Myocyte (in vitro differentiated cells): ENCODE measurements around the gene TSPAN1. TPM values are rescaled to one million over a fixed set of nuclear protein-coding genes. Genes with fewer than 3 reads are reported as not detected.

Source experiments
- DNase-seq: peaks from one replicate; pipeline ENCODE4 v3.0.0-alpha.2; 2012; ENCODE audit warnings: low read depth
- total RNA-seq: library from RNA; depleted of rRNA; stranded (reverse); fragments of >200 nt; gene quantifications from 2 replicates; pipeline ENCODE4 v1.2.3, GENCODE V29; 2014

The TSPAN1 gene
- total RNA-seq, 1 donor from 2014 or later, result 2.5 TPM

GRCh38 chr1:46186076-46186475 lies 11.2 kb downstream of the TSPAN1 start:
- no peak for DNase-seq

GRCh38 chr1:46187106-46187869 lies 12.4 kb downstream of the TSPAN1 start:
- DNase-seq, result no peak

- no peak for DNase-seq
These were observed 13.6 kb downstream of the TSPAN1 start for GRCh38 chr1:46188295-46189030.

- no peak for DNase-seq
These were observed 15.7 kb downstream of the TSPAN1 start for GRCh38 chr1:46190539-46190938.

- DNase-seq, result no peak
These were observed 16.3 kb downstream of the TSPAN1 start for GRCh38 chr1:46191033-46191701.

GRCh38 chr1:46192171-46192570 lies 17.3 kb downstream of the TSPAN1 start:
- DNase-seq, result no peak

GRCh38 chr1:46193285-46193684 lies 18.4 kb downstream of the TSPAN1 start:
- no peak for DNase-seq

GRCh38 chr1:46193984-46194570 lies 19.2 kb downstream of the TSPAN1 start:
- DNase-seq, result no peak

GRCh38 chr1:46194641-46195193 lies 19.8 kb downstream of the TSPAN1 start:
- no peak for DNase-seq

GRCh38 chr1:46196609-46197008 lies 21.7 kb downstream of the TSPAN1 start:
- no peak for DNase-seq

- no peak for DNase-seq
These were observed 22.7 kb downstream of the TSPAN1 start for GRCh38 chr1:46197560-46197963.

GRCh38 chr1:46197964-46198811 lies 23.3 kb downstream of the TSPAN1 start, which contains the start of gene POMGNT1:
TSS of gene POMGNT1 (minus strand) at chr1:46198434. CDS start at chr1:46197821, 613 bp downstream.
- peak; percentile 71 for DNase-seq

- DNase-seq, result no peak
These were observed 24.4 kb downstream of the TSPAN1 start for GRCh38 chr1:46199233-46199749.

- DNase-seq, result no peak
These were observed 29.0 kb downstream of the TSPAN1 start for GRCh38 chr1:46203738-46204405.

- DNase-seq, result no peak
These were observed 29.5 kb downstream of the TSPAN1 start for GRCh38 chr1:46204406-46204742.

- no peak for DNase-seq
These were observed 30.3 kb downstream of the TSPAN1 start for GRCh38 chr1:46205141-46205540.

- DNase-seq, result no peak
These were observed 30.9 kb downstream of the TSPAN1 start for GRCh38 chr1:46205791-46206190.

- DNase-seq, result no peak
These were observed 31.5 kb downstream of the TSPAN1 start for GRCh38 chr1:46206399-46206798.

- no peak for DNase-seq
These were observed 35.7 kb downstream of the TSPAN1 start for GRCh38 chr1:46210561-46210960.

GRCh38 chr1:46211051-46211450 lies 36.2 kb downstream of the TSPAN1 start:
- DNase-seq, result no peak
